Esophagus squamous epithelium (tissue), 4 donors: ENCODE results near the gene OSBPL8.

Experiments used
- CTCF ChIP-seq, 6 experiments: fragments of 450-650 bp in 4 of 6; fragments of 200-600 bp in 2 of 6; sonication (generic) in 2 of 6; IDR thresholded peaks; one replicate each; pipeline ENCODE4 v1.5.1; 2016 to 2019; ENCODE audit warnings: antibody characterized with exemption in 6 of 6, mild to moderate bottlenecking in 4 of 6, moderate library complexity in 4 of 6
- POLR2A ChIP-seq, 4 donors: fragments of 450-650 bp; IDR thresholded peaks; one replicate each; pipeline ENCODE4 v1.6.1; 2017; ENCODE audit warnings: antibody characterized with exemption in 4 of 4, mild to moderate bottlenecking in 4 of 4, moderate library complexity in 3 of 4

GRCh38 chr12:76424941-76425340, 134.6 kb downstream of the OSBPL8 start:
- TF ChIP-seq CTCF (IDR thresholded peaks at IDR 0.05) (no peak), POLR2A (IDR thresholded peaks at IDR 0.05) (no peak)
